SJCRH30 (cell line): Measurements from ENCODE around the gene ASTN1. TPM values are rescaled to one million over a fixed set of nuclear protein-coding genes. Genes with fewer than 3 reads are reported as not detected.

Source experiments
- DNase-seq, 2 experiments: peaks; one replicate each; pipeline ENCODE4 v3.0.0-alpha.2; 2015 to 2020
- H3K27ac ChIP-seq: fragments of 250-450 bp; sonication (Bioruptor Pico); 2 replicates; pipeline ENCODE4 v1.5.1; 2020; ENCODE audit warnings: mild to moderate bottlenecking, moderate library complexity
- H3K27me3 ChIP-seq: fragments of 250-450 bp; sonication (Bioruptor Pico); 2 replicates; pipeline ENCODE4 v1.5.1; 2020; ENCODE audit warnings: mild to moderate bottlenecking, moderate library complexity
- H3K36me3 ChIP-seq: fragments of 250-450 bp; sonication (Bioruptor Pico); 2 replicates; pipeline ENCODE4 v1.5.1; 2020; ENCODE audit warnings: mild to moderate bottlenecking, moderate library complexity
- H3K4me1 ChIP-seq: fragments of 250-450 bp; sonication (Bioruptor Pico); 2 replicates; pipeline ENCODE4 v1.5.1; 2020; ENCODE audit warnings: mild to moderate bottlenecking, moderate library complexity
- H3K4me3 ChIP-seq: fragments of 250-450 bp; sonication (Bioruptor Pico); 2 replicates; pipeline ENCODE4 v1.5.1; 2020; ENCODE audit warnings: mild to moderate bottlenecking, moderate library complexity
- H3K9me3 ChIP-seq: fragments of 250-450 bp; sonication (Bioruptor Pico); replicated peaks from 2 replicates; pipeline ENCODE4 v1.5.1; 2020; ENCODE audit warnings: mild to moderate bottlenecking, moderate library complexity
- total RNA-seq: library from RNA; depleted of rRNA; stranded (reverse); fragments of >200 nt; shearing (Covaris generic); gene quantifications from 2 replicates; pipeline ENCODE4 v1.2.3, GENCODE V29; 2014

The ASTN1 gene
- total RNA-seq, 1 experiment from 2014 or later = not detected

- Histone ChIP-seq H3K36me3 (no peaks in the 10 kb centered on the region), H3K4me1 (no peaks in the 10 kb centered on the region), H3K27ac (no peak overlapping the region), H3K4me3 (no peak overlapping the region), H3K27me3 (no peaks in the 10 kb centered on the region), H3K9me3 (no peaks in the 10 kb centered on the region)
- DNase-seq = no peak
Observed at GRCh38 chr1:177133977-177134538, 30.5 kb downstream of the ASTN1 start.

DNA sequence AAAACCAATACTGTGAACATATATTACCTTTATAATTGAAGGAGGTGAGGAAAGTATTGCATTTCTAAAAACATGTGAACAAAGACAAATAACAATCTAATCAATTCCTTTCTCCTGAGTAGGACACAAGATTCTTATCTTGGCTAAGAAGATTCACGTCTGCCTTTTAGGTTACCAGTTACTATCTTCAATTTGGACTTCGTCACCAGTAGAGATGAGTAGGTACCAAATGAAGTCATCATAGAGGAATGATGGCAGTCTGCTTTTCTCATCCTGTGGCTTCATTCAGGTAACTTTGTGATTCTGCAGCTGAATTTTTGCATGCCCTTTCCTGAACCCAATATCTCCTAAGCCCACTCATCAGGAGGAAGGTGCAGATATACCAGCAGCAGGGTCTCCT is 32.4 kb downstream of the ASTN1 start:
- Histone ChIP-seq H3K36me3 (no peaks in the 10 kb centered on the region), H3K4me1 (no peaks in the 10 kb centered on the region), H3K9me3 (no peaks in the 10 kb centered on the region), H3K27me3 (no peaks in the 10 kb centered on the region), H3K4me3 (no peak overlapping the region), H3K27ac (no peak overlapping the region)
- no peak for DNase-seq

GRCh38 chr1:177131723-177132122 is 32.8 kb downstream of the ASTN1 start:
- Histone ChIP-seq H3K4me3 (no peak overlapping the region), H3K36me3 (no peaks in the 10 kb centered on the region), H3K4me1 (no peaks in the 10 kb centered on the region), H3K27ac (no peak overlapping the region), H3K27me3 (no peaks in the 10 kb centered on the region), H3K9me3 (no peaks in the 10 kb centered on the region)
- DNase-seq = no peak

DNA sequence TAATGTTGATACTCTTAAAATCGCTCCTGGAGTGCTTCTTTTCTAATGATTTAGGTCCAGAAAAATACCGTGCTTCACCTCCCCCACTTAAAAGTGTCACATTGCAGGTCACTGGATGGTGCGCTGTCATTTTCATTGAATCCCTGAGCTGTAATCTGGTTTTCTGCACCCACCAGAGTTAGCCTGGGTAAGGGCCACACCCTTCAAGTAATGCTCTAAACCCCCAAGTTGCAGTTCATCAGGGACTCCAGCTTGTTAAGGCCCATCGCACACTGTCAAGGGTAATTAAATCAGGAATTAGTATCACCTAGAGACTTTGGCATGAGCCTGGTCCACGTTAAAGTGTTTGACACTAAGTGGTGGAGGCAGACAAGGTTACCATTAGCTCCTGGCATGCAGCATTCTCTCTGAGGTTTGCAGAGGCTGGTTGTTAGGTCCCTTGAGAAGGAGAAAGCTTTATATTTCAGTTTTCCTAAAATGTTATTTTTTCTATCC is 34.0 kb downstream of the ASTN1 start:
- H3K4me3 ChIP-seq = no peak overlapping the region
- no peaks in the 10 kb centered on the region for H3K36me3 ChIP-seq
- H3K27ac ChIP-seq = no peak overlapping the region
- H3K4me1 ChIP-seq = no peaks in the 10 kb centered on the region
- no peak for DNase-seq
- H3K27me3 ChIP-seq = no peaks in the 10 kb centered on the region
- H3K9me3 ChIP-seq = no peaks in the 10 kb centered on the region

- H3K27ac ChIP-seq = no peak overlapping the region
- H3K27me3 ChIP-seq = no peaks in the 10 kb centered on the region
- no peak overlapping the region for H3K4me3 ChIP-seq
- no peaks in the 10 kb centered on the region for H3K36me3 ChIP-seq
- H3K4me1 ChIP-seq = no peaks in the 10 kb centered on the region
- H3K9me3 ChIP-seq = no peaks in the 10 kb centered on the region
- DNase-seq = no peak
Observed at GRCh38 chr1:177128665-177129281, 35.7 kb downstream of the ASTN1 start.

DNA sequence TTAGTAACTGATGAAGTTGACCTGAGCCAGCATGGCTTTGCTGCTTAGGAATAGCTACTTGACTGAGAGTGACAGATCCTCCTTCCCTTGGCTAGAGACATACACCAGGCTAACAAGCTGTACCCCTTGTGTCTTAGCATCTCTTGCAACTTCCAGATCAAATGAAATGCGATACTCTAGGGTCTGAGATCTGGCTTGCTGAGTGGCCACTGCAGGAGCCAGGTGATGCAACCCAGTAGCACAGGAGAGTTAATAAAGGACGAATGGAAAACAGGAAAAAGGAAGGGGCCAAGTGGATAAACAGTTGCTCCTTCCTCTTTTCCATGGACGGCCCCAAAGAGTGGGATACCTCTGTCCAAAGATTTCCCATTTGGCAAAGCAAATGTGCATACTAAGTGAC is 38.2 kb downstream of the ASTN1 start:
- Histone ChIP-seq H3K4me1 (no peaks in the 10 kb centered on the region), H3K27ac (no peak overlapping the region), H3K27me3 (no peaks in the 10 kb centered on the region), H3K9me3 (no peaks in the 10 kb centered on the region), H3K4me3 (no peak overlapping the region), H3K36me3 (no peaks in the 10 kb centered on the region)
- no peak for DNase-seq

DNA sequence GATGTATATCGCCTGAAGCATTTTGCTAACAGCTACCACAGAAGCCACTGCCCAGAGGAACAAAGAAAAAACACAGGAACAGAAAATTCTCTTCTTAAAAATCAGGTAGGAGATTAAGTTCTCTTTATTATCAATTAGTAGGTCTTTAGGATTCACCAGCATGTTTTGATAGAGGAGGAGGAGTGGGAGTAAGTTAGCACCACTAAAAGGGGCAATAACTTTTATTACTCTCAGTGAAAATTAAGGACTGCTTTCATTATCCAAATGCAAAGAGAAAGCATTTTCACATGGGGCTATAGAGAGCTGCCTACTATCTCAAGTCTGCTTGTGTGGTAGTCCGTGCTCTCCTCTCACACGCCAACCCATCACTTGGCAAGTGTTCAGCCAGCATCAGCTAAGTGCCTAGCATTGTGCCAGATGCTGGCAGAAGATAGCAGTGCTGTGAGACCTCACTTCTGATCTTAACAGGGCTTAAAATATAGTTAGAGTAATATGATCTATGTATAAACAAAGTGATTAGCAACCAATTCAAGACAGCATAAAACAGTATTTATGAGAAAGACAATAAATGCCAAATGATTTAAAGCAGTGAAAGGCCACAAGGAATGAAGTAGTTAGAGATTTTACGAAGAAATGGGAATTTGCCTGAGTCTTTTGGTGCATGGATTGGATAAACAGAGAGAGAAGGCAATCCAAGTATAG is 39.8 kb downstream of the ASTN1 start:
- Histone ChIP-seq H3K36me3 (no peaks in the 10 kb centered on the region), H3K4me3 (no peak overlapping the region), H3K27me3 (no peaks in the 10 kb centered on the region), H3K4me1 (no peaks in the 10 kb centered on the region), H3K27ac (no peak overlapping the region), H3K9me3 (no peaks in the 10 kb centered on the region)
- no peak for DNase-seq

DNA sequence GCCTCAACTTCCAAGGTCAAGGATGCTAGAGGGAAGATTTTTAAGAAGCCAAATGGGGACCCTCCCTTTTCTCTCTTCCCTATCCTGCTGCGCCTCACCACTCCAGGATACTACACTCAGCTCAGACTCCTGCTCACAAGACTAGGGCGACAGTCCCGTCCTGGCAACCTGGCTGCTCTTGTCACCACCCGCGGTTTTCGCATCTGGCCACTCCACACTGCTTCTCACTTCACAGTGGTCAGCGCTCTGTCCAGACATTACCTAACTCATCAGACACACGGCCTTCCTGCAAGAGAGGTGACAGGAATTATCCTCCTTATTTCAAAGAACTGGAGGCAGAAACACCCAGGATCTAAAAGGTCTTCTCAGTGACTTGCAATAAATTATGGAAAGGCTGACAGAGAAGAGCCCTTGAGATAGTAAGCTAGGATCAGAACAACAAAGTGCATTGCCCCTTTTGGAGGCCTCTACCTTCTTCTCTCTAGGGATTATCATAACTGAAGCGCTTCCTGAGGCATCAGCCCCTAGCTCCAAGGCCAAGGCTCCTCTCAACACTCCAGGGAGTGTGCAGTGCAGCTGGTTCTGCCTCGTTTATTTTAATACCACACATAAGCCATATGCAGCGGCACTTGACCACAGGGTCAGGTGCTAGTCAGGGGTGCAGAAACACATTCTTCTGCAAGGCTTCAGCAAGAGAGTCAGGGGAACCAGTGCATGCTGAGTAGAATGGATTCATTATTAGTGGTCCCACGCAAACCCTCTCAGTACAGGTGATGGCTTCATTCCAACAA is 41.9 kb downstream of the ASTN1 start:
- no peak overlapping the region for H3K4me3 ChIP-seq
- H3K27me3 ChIP-seq = no peaks in the 10 kb centered on the region
- no peaks in the 10 kb centered on the region for H3K36me3 ChIP-seq
- no peaks in the 10 kb centered on the region for H3K4me1 ChIP-seq
- no peaks in the 10 kb centered on the region for H3K9me3 ChIP-seq
- H3K27ac ChIP-seq = no peak overlapping the region
- DNase-seq = no peak

DNA sequence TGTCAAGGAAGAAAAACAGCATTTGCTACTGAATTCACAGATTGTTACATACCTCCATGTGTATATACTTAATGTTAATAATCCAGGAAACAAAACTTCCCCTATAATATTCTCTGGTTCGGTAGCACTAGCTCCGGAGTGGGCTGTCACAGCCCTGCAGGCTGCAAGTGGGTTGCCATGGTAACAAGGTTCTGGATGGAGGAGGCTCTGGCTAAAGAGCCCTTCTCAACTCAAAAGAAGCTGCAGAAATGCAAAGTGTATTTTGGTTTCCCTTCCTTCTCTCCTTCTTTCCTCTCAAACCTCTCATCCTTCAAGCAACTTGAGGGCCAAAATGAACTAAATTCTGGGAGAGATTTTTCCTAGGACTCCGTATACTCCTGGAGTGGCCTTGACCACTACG is 45.2 kb downstream of the ASTN1 start:
- H3K4me3 ChIP-seq = no peak overlapping the region
- no peak for DNase-seq

GRCh38 chr1:177118901-177119300 is 45.6 kb downstream of the ASTN1 start:
- Histone ChIP-seq H3K9me3 (no peaks in the 10 kb centered on the region), H3K4me1 (no peaks in the 10 kb centered on the region), H3K27ac (no peak overlapping the region), H3K27me3 (no peaks in the 10 kb centered on the region), H3K4me3 (no peak overlapping the region), H3K36me3 (no peaks in the 10 kb centered on the region)
- DNase-seq = no peak

More for the DNA sequence above, 45.2 kb downstream of the ASTN1 start:
- H3K27ac ChIP-seq = no peak overlapping the region
- H3K27me3 ChIP-seq = no peaks in the 10 kb centered on the region
- H3K9me3 ChIP-seq = no peaks in the 10 kb centered on the region
- H3K36me3 ChIP-seq = no peaks in the 10 kb centered on the region
- H3K4me1 ChIP-seq = no peaks in the 10 kb centered on the region

GRCh38 chr1:177116941-177117340 is 47.6 kb downstream of the ASTN1 start:
- H3K27me3 ChIP-seq = no peaks in the 10 kb centered on the region
- no peak for DNase-seq
- H3K4me3 ChIP-seq = no peak overlapping the region
- H3K9me3 ChIP-seq = no peaks in the 10 kb centered on the region
- no peaks in the 10 kb centered on the region for H3K36me3 ChIP-seq
- no peaks in the 10 kb centered on the region for H3K4me1 ChIP-seq
- no peak overlapping the region for H3K27ac ChIP-seq

GRCh38 chr1:177106614-177107365 is 57.7 kb downstream of the ASTN1 start:
- Histone ChIP-seq H3K27me3 (no peaks in the 10 kb centered on the region), H3K4me3 (no peak overlapping the region), H3K4me1 (no peaks in the 10 kb centered on the region), H3K36me3 (no peaks in the 10 kb centered on the region), H3K27ac (no peak overlapping the region), H3K9me3 (no peaks in the 10 kb centered on the region)
- no peak for DNase-seq

GRCh38 chr1:177106196-177106595 is 58.3 kb downstream of the ASTN1 start:
- Histone ChIP-seq H3K4me1 (no peaks in the 10 kb centered on the region), H3K9me3 (no peaks in the 10 kb centered on the region), H3K27me3 (no peaks in the 10 kb centered on the region), H3K4me3 (no peak overlapping the region), H3K36me3 (no peaks in the 10 kb centered on the region), H3K27ac (no peak overlapping the region)
- no peak for DNase-seq

DNA sequence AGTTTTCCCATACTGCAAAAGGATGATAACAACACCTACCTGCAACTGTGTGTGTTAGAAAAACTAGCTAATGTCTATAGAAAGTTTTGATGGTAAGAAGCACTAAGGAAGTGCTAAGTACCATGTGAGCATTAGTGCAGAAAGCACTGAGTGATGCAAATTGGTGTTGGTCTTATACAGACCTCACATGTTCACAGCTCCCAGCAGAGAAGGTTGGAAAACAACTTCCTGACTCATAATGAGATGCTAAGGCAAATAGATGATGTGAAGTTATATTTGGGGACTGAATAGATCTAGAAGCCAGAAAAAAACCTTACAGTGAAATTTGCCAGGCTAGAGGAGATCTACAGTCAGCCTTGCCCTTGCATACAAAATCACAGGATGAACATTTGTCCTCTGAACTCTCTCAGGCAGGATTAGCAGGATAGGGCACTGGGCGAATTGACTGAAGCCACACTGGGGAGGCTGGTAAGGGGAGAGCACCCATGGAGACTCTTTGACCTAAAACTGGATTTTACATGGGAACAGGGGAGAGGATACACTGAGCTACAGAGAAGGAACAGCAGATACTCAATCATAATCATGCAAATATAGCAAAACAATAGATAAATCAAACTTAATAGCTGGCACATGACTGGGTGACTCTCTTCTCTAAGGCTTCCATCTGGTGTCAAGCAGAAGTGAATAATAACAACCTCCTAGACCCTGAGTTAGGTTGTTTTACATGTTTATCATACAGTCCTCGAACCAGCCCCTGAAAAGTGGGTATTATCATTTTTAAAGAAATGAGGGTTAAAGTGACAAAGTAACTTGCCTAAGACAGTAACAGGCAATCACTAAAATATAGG is 61.3 kb downstream of the ASTN1 start:
- Histone ChIP-seq H3K27ac (no peak overlapping the region), H3K4me3 (no peak overlapping the region), H3K27me3 (no peaks in the 10 kb centered on the region), H3K36me3 (no peaks in the 10 kb centered on the region), H3K4me1 (no peaks in the 10 kb centered on the region), H3K9me3 (no peaks in the 10 kb centered on the region)
- no peak for DNase-seq
